ENCODE measurements around the gene ATG16L2.

Gene ATG16L2

DNA sequence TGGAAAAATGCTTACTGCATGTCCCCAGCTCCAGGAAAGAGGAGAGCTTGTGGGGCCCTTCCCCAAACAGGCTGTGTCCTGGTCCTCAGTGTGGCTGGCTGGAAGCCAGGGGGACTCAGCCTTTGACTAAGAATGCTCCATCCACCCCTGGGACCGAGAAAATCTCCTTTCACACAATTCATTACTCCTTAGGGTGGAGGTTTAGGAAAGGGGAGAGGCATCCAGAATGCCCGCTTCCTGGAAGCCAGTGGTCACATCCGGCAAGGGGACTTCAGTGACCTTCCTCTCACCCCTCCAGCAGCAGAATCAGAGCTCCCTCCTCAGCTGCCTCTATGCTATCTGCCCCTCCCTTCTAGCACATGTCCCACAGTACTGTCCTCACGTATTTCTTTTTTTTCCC is 21.9 kb downstream of the ATG16L2 start:
- Histone ChIP-seq H3K9me2 (replicated peaks; ENCODE audit: insufficient read depth, low read length) (no peaks in the 10 kb centered on the region), H3K27me3 (ENCODE audit: low read length) (no peaks in the 10 kb centered on the region), H3K36me3 (ENCODE audit: low read length) (peaks cover 29% of the 10 kb centered on the region), H3K4me2 (ENCODE audit: low read depth, low read length, poor library complexity, severe bottlenecking) (no peak overlapping the region), H2AFZ (ENCODE audit: low read depth, low read length, severe bottlenecking) (no peak overlapping the region), H4K20me1 (ENCODE audit: low read depth, low read length) (no peaks in the 10 kb centered on the region), H3K9me3 (ENCODE audit: insufficient read depth, low read length) (no peaks in the 10 kb centered on the region), H3K27ac (ENCODE audit: low read depth, low read length) (no peak overlapping the region), H3K79me2 (ENCODE audit: insufficient read depth, low read length) (no peaks in the 10 kb centered on the region), H3F3A (ENCODE audit: insufficient read depth) (peaks cover 17% of the 10 kb centered on the region), H3K4me3 (ENCODE audit: insufficient read depth, low read length, poor library complexity, severe bottlenecking) (no peak overlapping the region), H3K9ac (ENCODE audit: low read length) (no peak overlapping the region)
- TF ChIP-seq EZH2phosphoT487 (conservative IDR thresholded peaks at IDR 0.05; ENCODE audit: low read length): no peak
- TF ChIP-seq, protein P1, sequence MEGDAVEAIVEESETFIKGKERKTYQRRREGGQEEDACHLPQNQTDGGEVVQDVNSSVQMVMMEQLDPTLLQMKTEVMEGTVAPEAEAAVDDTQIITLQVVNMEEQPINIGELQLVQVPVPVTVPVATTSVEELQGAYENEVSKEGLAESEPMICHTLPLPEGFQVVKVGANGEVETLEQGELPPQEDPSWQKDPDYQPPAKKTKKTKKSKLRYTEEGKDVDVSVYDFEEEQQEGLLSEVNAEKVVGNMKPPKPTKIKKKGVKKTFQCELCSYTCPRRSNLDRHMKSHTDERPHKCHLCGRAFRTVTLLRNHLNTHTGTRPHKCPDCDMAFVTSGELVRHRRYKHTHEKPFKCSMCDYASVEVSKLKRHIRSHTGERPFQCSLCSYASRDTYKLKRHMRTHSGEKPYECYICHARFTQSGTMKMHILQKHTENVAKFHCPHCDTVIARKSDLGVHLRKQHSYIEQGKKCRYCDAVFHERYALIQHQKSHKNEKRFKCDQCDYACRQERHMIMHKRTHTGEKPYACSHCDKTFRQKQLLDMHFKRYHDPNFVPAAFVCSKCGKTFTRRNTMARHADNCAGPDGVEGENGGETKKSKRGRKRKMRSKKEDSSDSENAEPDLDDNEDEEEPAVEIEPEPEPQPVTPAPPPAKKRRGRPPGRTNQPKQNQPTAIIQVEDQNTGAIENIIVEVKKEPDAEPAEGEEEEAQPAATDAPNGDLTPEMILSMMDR (IDR thresholded peaks at IDR 0.05; ENCODE audit: insufficient read depth, low read length, poor library complexity, severe bottlenecking): no peak

DNA sequence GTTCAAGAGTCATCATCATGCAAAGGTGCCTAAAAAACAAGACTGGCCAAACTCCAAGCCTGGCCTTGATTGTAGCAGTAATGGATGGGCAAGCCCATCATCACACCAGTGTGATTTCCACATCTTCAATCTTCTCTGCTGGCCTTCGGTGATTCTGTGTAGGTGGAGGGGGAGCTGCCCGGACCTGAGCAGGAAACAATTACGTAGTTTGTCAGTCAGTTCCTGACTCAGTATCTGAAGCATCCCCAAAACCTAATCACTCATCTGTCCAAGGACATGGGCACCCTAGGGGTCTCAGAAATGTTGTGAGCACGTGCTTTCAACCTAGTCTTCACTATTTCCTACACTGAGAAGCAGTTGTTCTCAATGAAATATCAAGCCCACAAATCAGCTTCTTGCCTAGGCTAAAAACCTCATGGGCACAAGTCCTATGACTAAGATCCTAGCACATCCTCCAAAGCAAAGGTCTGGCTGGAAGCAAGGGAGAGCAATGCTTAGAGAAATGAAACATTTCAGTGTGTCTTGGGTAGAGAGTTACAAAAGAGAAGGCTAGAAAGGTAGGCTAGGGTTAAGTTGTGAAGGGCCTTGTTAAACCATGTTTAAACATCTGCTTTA is 24.6 kb downstream of the ATG16L2 start:
- H3K9ac ChIP-seq (ENCODE audit: low read length): no peak overlapping the region
- no peak for TF ChIP-seq EZH2phosphoT487 (conservative IDR thresholded peaks at IDR 0.05; ENCODE audit: low read length)
- TF ChIP-seq, protein P1 (IDR thresholded peaks at IDR 0.05; ENCODE audit: insufficient read depth, low read length, poor library complexity, severe bottlenecking): no peak
- H3K4me2 ChIP-seq (ENCODE audit: low read depth, low read length, poor library complexity, severe bottlenecking): no peak overlapping the region

DNA sequence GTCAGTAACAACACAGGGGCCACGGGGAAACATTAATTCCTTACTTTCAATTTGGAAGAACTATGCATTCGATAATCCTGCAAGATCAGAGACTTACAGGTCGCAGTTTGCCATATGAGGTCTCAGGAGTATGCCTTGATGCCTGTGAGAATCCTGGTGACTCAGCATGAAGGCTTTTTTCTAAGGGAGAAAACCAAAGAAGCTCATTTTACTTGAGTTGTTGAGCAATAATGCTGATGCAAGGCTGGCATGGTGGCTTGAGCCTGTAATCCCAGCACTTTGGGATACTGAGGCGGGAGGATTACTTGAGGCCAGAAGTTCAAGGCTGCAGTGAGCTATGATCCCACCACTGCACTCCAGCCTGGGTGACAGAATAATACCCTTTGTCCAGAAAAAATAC is 26.6 kb downstream of the ATG16L2 start:
- no peak overlapping the region for H3K4me3 ChIP-seq (ENCODE audit: insufficient read depth, low read length, poor library complexity, severe bottlenecking)
- H3K9ac ChIP-seq (ENCODE audit: low read length): no peak overlapping the region
- H3K79me2 ChIP-seq (ENCODE audit: insufficient read depth, low read length): no peaks in the 10 kb centered on the region
- H4K20me1 ChIP-seq (ENCODE audit: low read depth, low read length): no peaks in the 10 kb centered on the region
- no peaks in the 10 kb centered on the region for H3K27me3 ChIP-seq (ENCODE audit: low read length)
- H3K9me3 ChIP-seq (ENCODE audit: insufficient read depth, low read length): no peaks in the 10 kb centered on the region
- H3K9me2 ChIP-seq (replicated peaks; ENCODE audit: insufficient read depth, low read length): no peaks in the 10 kb centered on the region
- no peak overlapping the region for H2AFZ ChIP-seq (ENCODE audit: low read depth, low read length, severe bottlenecking)
- H3F3A ChIP-seq (ENCODE audit: insufficient read depth): peaks cover 17% of the 10 kb centered on the region
- no peak for TF ChIP-seq EZH2phosphoT487 (conservative IDR thresholded peaks at IDR 0.05; ENCODE audit: low read length)
- TF ChIP-seq, protein P1 (IDR thresholded peaks at IDR 0.05; ENCODE audit: insufficient read depth, low read length, poor library complexity, severe bottlenecking): no peak
- peaks cover 43% of the 10 kb centered on the region for H3K36me3 ChIP-seq (ENCODE audit: low read length)
- no peak overlapping the region for H3K27ac ChIP-seq (ENCODE audit: low read depth, low read length)
- no peak overlapping the region for H3K4me2 ChIP-seq (ENCODE audit: low read depth, low read length, poor library complexity, severe bottlenecking)

More for the DNA sequence above, 24.6 kb downstream of the ATG16L2 start:
- peaks cover 43% of the 10 kb centered on the region for H3K36me3 ChIP-seq (ENCODE audit: low read length)
- no peaks in the 10 kb centered on the region for H3K79me2 ChIP-seq (ENCODE audit: insufficient read depth, low read length)
- no peaks in the 10 kb centered on the region for H3K9me2 ChIP-seq (replicated peaks; ENCODE audit: insufficient read depth, low read length)
- no peaks in the 10 kb centered on the region for H4K20me1 ChIP-seq (ENCODE audit: low read depth, low read length)
- H3K27ac ChIP-seq (ENCODE audit: low read depth, low read length): no peak overlapping the region
- no peaks in the 10 kb centered on the region for H3K27me3 ChIP-seq (ENCODE audit: low read length)
- H3K9me3 ChIP-seq (ENCODE audit: insufficient read depth, low read length): no peaks in the 10 kb centered on the region
- H3F3A ChIP-seq (ENCODE audit: insufficient read depth): peaks cover 17% of the 10 kb centered on the region
- no peak overlapping the region for H2AFZ ChIP-seq (ENCODE audit: low read depth, low read length, severe bottlenecking)
- no peak overlapping the region for H3K4me3 ChIP-seq (ENCODE audit: insufficient read depth, low read length, poor library complexity, severe bottlenecking)
